Large intestine (tissue), 3 donors: ENCODE measurements around the gene NIPBL. TPM values are rescaled to one million over a fixed set of nuclear protein-coding genes. Genes with fewer than 3 reads are reported as not detected.
"Not testable (repeated sequence)": the region's sequence is repeated elsewhere in the genome, so short reads cannot be mapped to it uniquely, and the experiment has no call there.

ENCODE experiments used
- DNase-seq, 2 donors: peaks; one replicate each; pipeline versions ENCODE4 v3.0.0 to v3.0.0-alpha.2; 2013
- H3K27ac ChIP-seq: one replicate; pipeline ENCODE4 v1.5.1; 2013; ENCODE audit warnings: low read length
- H3K27me3 ChIP-seq: 2 replicates; pipeline ENCODE4 v1.6.1; 2013; ENCODE audit warnings: low read length; ENCODE audit not compliant: control insufficient read depth, insufficient read depth
- H3K36me3 ChIP-seq: 2 replicates; pipeline ENCODE4 v1.6.1; 2013; ENCODE audit warnings: low read length; ENCODE audit not compliant: control insufficient read depth, insufficient read depth
- H3K4me1 ChIP-seq: one replicate; pipeline ENCODE4 v1.6.1; 2013; ENCODE audit warnings: low read length; ENCODE audit not compliant: control insufficient read depth, insufficient read depth
- H3K4me3 ChIP-seq: one replicate; pipeline ENCODE4 v1.5.1; 2013; ENCODE audit warnings: low read length
- H3K9me3 ChIP-seq: one replicate; pipeline ENCODE4 v1.6.1; 2013; ENCODE audit warnings: mild to moderate bottlenecking, low read depth, low read length, moderate library complexity; ENCODE audit not compliant: control insufficient read depth
- WGBS: methylation state at CpG from one replicate; pipeline ENCODE4 v1.1.5; 2013; ENCODE audit warnings: low lambda C conversion rate; ENCODE audit not compliant: insufficient coverage; 5-methylcytosine and 5-hydroxymethylcytosine counted together
- polyA plus RNA-seq: library from polyadenylated mRNA; unstranded; fragments of 120-200 nt; gene quantifications from one replicate; pipeline ENCODE4 v1.2.1, GENCODE V29; 2013

Gene NIPBL
- polyA plus RNA-seq, 1 donor, result 34.1 TPM

DNA sequence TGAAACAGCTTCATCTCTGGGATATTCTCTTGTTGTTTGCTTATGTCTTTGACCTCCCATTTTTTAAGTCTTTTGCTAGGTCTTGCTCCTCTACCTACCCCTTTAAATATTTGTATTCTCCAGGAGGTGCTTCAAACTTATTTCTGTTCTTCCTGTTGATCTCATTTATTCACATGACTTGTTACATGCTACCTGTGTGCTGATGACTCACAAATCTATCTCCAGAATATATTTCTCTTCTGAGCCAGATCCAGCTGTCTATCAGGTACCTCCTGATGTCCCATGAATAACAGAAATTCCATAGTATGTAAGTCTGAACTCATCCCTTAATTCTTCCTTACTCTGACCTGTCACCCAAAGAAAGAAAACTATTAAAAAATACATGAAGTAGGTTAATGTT is 11.0 kb downstream of the NIPBL start:
- H3K9me3 ChIP-seq, result peaks cover 2% of the 10 kb centered on the region
- no peak for DNase-seq
- no peak overlapping the region for H3K4me3 ChIP-seq
- no peak overlapping the region for H3K27ac ChIP-seq
- H3K36me3 ChIP-seq, result peaks cover 14% of the 10 kb centered on the region
- H3K27me3 ChIP-seq, result no peaks in the 10 kb centered on the region
- H3K4me1 ChIP-seq, result no peaks in the 10 kb centered on the region

DNA sequence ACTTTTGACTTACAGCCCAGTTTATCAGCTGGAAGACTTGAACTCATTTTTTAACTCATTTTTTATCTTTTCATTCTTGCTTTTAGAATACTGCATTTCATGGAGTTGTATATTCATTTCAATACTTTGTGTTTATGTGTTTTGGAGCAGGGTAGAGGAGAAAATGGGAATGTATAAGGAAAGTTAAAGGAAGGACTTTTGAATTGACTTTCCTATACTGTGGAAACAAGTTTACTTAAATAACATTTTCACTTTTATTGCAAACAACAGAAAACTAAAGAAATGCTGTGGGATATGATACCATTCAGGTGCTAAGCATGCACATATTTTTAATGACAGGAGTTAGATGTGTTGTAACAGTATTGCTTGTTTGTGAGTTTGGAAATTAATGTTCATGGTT is 11.7 kb downstream of the NIPBL start:
- no peak for DNase-seq
- H3K4me1 ChIP-seq, result no peaks in the 10 kb centered on the region
- H3K9me3 ChIP-seq, result peaks cover 2% of the 10 kb centered on the region

DNA sequence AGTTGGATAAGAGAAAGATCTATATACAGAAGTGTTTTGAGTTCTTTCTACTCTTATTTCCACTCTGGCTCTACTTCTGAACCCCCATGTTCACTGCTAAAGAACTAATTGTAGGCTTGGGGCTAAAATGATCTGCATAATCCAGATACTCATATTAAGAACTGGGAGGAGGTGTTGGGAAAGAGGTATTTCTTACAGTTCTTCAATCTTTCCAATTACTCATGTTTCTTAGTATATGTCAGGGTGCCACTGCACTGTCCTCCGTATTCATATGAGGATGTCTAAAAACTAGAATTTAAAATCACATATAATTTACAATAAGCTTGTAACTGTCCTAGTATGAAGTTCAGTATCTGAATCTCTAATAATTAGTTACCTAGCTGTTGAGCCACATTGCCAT is 12.7 kb downstream of the NIPBL start:
- Histone ChIP-seq H3K9me3 (peaks cover 2% of the 10 kb centered on the region), H3K36me3 (peaks cover 14% of the 10 kb centered on the region), H3K4me1 (no peaks in the 10 kb centered on the region), H3K4me3 (no peak overlapping the region), H3K27ac (no peak overlapping the region), H3K27me3 (no peaks in the 10 kb centered on the region)
- WGBS, result no CpG with 5 or more reads among the region's 1 CpG
- DNase-seq, result no peak

More for the DNA sequence above, 11.7 kb downstream of the NIPBL start:
- Histone ChIP-seq H3K36me3 (peaks cover 14% of the 10 kb centered on the region), H3K4me3 (no peak overlapping the region), H3K27me3 (no peaks in the 10 kb centered on the region), H3K27ac (no peak overlapping the region)

DNA sequence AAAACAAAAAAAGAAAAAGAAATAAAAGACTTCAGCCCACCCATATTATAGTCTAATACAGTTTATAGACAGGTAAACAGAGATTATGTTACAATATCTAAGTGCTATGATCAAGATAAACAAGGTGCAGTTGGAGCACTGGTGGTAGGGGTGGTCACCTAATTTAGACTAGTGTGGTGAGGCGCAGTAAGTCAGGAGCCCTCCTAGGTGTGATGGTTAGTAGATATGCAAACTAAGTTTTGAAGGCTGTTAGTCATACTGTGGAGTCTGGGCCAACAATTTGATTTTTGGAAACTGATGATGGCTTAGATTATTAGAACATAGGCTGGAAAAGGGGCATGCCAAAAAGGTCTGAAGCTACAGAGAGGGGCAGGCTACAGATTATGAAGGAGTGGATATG is 14.7 kb downstream of the NIPBL start:
- Histone ChIP-seq H3K27me3 (no peaks in the 10 kb centered on the region), H3K9me3 (no peaks in the 10 kb centered on the region), H3K4me1 (no peaks in the 10 kb centered on the region), H3K36me3 (peaks cover 5% of the 10 kb centered on the region), H3K4me3 (no peak overlapping the region), H3K27ac (no peak overlapping the region)
- DNase-seq, result no peak
- no CpG with 5 or more reads among the region's 1 CpG for WGBS

DNA sequence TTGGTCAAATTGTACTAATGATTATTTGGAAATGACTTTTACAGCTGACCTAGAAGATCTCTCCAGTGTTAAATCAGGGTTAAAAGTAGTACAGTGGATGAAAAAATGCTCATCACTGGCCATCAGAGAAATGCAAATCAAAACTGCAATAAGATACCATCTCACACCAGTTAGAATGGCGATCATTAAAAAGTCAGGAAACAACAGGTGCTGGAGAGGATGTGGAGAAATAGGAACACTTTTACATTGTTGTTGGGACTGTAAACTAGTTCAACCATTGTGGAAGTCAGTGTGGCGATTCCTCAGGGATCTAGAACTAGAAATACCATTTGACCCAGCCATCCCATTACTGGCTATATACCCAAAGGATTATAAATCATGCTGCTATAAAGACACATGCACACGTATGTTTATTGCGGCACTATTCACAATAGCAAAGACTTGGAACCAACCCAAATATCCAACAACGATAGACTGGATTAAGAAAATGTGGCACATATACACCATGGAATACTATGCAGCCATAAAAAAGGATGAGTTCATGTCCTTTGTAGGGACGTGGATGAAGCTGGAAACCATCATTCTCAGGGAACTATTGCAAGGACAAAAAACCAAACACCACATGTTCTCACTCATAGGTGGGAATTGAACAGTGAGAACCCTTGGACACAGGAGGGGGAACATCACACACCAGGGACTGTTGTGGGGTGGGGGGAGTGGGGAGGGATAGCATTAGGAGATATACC is 15.7 kb downstream of the NIPBL start:
- not testable (repeated sequence) for H3K9me3 ChIP-seq, H3K27ac ChIP-seq, H3K4me1 ChIP-seq, H3K36me3 ChIP-seq, H3K27me3 ChIP-seq, H3K4me3 ChIP-seq, DNase-seq
- no CpG with 5 or more reads among the region's 6 CpGs for WGBS

DNA sequence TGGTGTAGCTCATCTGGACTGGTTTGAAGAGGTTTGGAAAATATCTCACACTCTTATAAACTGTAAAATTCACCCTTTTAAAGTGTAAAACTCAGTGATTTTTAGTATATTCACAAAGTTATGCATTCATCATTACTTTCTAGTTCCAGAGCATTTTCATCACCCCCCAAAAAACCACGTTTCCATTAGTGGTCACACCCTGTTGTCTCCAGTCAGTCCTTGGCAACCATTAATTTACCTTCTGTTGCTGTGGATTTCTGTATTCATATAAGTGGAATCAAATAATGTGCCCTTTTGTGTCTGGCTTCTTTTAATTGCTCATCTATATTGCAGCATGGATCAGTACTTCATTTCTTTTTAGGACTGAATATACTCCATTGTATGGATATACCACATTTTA is 18.4 kb downstream of the NIPBL start:
- H3K27me3 ChIP-seq, result no peaks in the 10 kb centered on the region
- WGBS, result 86% methylated on average over 1 of the region's 1 CpG
- no peaks in the 10 kb centered on the region for H3K9me3 ChIP-seq
- DNase-seq, result no peak
- H3K4me1 ChIP-seq, result no peaks in the 10 kb centered on the region
- H3K27ac ChIP-seq, result no peak overlapping the region
- no peak overlapping the region for H3K4me3 ChIP-seq
- peaks cover 5% of the 10 kb centered on the region for H3K36me3 ChIP-seq

DNA sequence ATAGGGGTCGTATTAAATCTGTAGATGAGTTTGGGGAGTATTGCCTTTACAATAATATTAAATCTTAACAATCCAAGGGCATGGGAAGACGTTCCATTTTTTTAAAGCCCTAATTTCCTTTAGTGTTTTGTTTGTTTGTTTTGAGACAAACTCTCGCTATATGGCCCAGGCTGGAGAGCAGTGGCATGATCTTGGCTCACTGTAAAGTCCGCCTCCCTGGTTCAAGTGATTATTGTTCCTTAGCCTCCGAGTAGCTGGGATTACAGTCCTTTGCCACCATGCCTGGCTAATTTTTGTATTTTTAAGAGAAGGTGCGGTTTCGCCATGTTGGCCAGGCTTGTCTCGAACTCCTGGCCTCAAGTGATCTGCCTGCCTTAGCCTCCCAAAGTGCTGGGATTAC is 19.9 kb downstream of the NIPBL start:
- DNase-seq, result no peak
- no CpG with 5 or more reads among the region's 8 CpGs for WGBS
- Histone ChIP-seq H3K27me3 (no peaks in the 10 kb centered on the region), H3K36me3 (peaks cover 1% of the 10 kb centered on the region), H3K4me1 (no peaks in the 10 kb centered on the region), H3K27ac (no peak overlapping the region), H3K9me3 (no peaks in the 10 kb centered on the region), H3K4me3 (no peak overlapping the region)

DNA sequence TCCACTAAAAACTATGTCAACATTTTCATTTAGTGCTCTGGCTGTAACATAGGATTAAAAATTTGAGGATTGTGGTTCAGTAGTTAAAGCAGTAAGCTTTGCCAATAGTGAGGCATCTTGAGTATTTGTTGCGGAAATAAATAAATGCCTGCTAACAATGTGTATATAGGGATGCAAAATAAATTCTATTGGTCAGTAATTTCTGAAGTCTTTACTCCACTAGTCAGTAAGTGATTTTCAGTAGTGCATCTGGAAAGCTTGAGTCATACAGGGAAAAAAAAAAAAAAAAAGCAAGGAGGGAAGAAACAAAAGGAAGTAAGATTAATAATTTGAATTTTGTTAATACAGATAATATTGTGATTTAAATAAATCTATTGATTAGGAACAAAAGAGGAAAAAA is 21.0 kb downstream of the NIPBL start:
- H3K27ac ChIP-seq, result no peak overlapping the region
- no CpG with 5 or more reads among the region's 1 CpG for WGBS
- H3K36me3 ChIP-seq, result no peaks in the 10 kb centered on the region
- no peak overlapping the region for H3K4me3 ChIP-seq
- H3K4me1 ChIP-seq, result no peaks in the 10 kb centered on the region
- H3K27me3 ChIP-seq, result no peaks in the 10 kb centered on the region
- no peak for DNase-seq
- peaks cover 8% of the 10 kb centered on the region for H3K9me3 ChIP-seq

DNA sequence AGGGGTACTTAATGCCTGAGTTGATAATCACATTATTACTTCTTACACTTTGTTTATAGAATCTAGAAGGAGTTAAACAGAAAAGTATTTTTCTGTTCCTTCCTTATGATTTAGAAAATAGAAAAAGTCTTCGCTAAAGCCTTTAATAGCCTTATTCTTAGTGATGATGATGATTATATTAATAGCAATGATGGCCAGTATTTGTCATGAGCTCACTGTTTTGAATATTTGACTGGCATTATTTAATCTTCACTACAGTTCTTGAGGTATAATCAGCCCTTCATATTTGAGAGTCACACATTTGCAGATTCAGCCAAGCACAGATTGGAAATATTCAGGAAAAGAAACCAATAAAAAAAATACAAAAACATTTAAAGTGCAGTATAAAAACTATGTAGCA is 23.3 kb downstream of the NIPBL start:
- Histone ChIP-seq H3K9me3 (peaks cover 8% of the 10 kb centered on the region), H3K36me3 (no peaks in the 10 kb centered on the region), H3K4me3 (no peak overlapping the region), H3K27me3 (no peaks in the 10 kb centered on the region), H3K27ac (no peak overlapping the region), H3K4me1 (no peaks in the 10 kb centered on the region)
- no peak for DNase-seq
- 90% methylated on average over 1 of the region's 1 CpG for WGBS

DNA sequence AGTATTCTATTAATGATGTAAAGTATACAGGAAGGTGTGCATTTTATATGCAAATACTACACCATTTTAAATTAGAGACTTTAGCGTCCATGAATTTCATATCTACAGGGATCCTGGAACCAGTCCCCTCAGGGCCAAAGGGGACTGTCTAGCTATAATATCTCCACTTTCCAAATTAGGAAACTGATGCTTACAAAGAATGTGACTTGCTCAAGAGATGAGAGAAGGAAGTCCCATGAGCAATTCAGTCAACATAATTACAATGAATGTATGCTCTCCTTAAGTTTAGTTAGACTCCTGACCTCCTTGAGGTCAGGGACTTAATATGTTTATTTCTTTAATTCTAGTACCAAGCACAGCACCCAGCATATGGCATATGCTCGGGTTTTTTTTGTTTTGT is 23.7 kb downstream of the NIPBL start:
- Histone ChIP-seq H3K27ac (no peak overlapping the region), H3K4me3 (no peak overlapping the region), H3K36me3 (no peaks in the 10 kb centered on the region), H3K9me3 (peaks cover 8% of the 10 kb centered on the region), H3K4me1 (no peaks in the 10 kb centered on the region), H3K27me3 (no peaks in the 10 kb centered on the region)
- 50% methylated on average over 1 of the region's 2 CpGs for WGBS
- no peak for DNase-seq

DNA sequence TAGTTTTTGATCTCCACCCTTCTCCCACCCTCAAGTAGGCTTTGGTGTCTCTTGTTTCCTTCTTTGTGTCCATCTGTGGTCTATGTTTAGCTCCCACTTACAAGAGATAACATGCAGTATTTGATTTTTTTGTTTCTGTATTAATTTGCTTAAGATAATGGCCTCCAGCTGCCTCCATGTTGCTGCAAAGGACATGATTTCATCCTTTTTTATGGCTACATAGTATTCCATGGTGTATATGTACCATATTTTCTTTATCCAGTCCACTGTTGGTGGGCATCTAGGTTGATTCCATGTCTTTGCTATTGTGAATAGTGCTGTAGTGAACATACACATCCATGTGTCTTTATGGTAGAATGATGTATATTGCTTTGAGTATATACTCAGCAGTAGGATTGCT is 24.5 kb downstream of the NIPBL start:
- H3K9me3 ChIP-seq, H3K4me1 ChIP-seq, H3K36me3 ChIP-seq, H3K4me3 ChIP-seq, H3K27me3 ChIP-seq, DNase-seq, H3K27ac ChIP-seq: not testable (repeated sequence)
